Calu3 (cell line): ENCODE results near the gene BCO1. TPM values are rescaled to one million over a fixed set of nuclear protein-coding genes. Genes with fewer than 3 reads are reported as not detected.
"Not testable (repeated sequence)": the region's sequence is repeated elsewhere in the genome, so short reads cannot be mapped to it uniquely, and the experiment has no call there.

ENCODE experiments used
- BruUV-seq: library from RNA; stranded (reverse); fragments of 400-500 nt; replicated peaks from 2 replicates; lab custom pipeline; 2021; lab: Mats Ljungman, UMichigan
- CTCF ChIA-PET: fragments of 300-600 bp; sonication (Branson Sonifier 250); formaldehyde crosslinking; loops from one replicate; lab custom pipeline; 2022; ENCODE audit warnings: antibody characterized with exemption; lab: Charles Lee
- DNase-seq: peaks from one replicate; pipeline ENCODE4 v3.0.0; 2022
- H3K27ac Mint-ChIP-seq: one replicate; pipeline ENCODE4 v1.8.0; 2022; ENCODE audit warnings: mixed read lengths; ENCODE audit not compliant: unreplicated experiment
- H3K27me3 Mint-ChIP-seq: one replicate; pipeline ENCODE4 v1.8.0; 2022; ENCODE audit warnings: mixed read lengths; ENCODE audit not compliant: unreplicated experiment
- H3K36me3 Mint-ChIP-seq: one replicate; pipeline ENCODE4 v1.8.0; 2022; ENCODE audit warnings: mild to moderate bottlenecking, moderate library complexity, mixed read lengths; ENCODE audit not compliant: insufficient read depth, unreplicated experiment
- H3K4me1 Mint-ChIP-seq: one replicate; pipeline ENCODE4 v1.8.0; 2022; ENCODE audit warnings: mild to moderate bottlenecking, low read depth, mixed read lengths; ENCODE audit not compliant: unreplicated experiment
- H3K4me3 Mint-ChIP-seq: one replicate; pipeline ENCODE4 v1.8.0; 2022; ENCODE audit warnings: mild to moderate bottlenecking, low read depth, moderate library complexity, mixed read lengths; ENCODE audit not compliant: unreplicated experiment
- H3K9me3 Mint-ChIP-seq: one replicate; pipeline ENCODE4 v1.8.0; 2022; ENCODE audit warnings: low read depth, mixed read lengths; ENCODE audit not compliant: unreplicated experiment
- CTCF ChIP-seq: fragments of 200-600 bp; IDR thresholded peaks from one replicate; pipeline ENCODE4 v1.8.0; 2022; ENCODE audit warnings: antibody characterized with exemption; ENCODE audit not compliant: unreplicated experiment
- intact Hi-C: fragments of 100-400 bp; cut with micrococcal nuclease; formaldehyde crosslinking; loops from one replicate; pipeline ENCODE4 v1.10.0; 2022; ENCODE audit not compliant: unreplicated experiment
- total RNA-seq: library from RNA; stranded (reverse); gene quantifications from 2 replicates; pipeline ENCODE4 v1.2.3, GENCODE V29; 2022

The BCO1 gene
- total RNA-seq, 1 experiment from 2014 or later = 6.6 TPM

DNA sequence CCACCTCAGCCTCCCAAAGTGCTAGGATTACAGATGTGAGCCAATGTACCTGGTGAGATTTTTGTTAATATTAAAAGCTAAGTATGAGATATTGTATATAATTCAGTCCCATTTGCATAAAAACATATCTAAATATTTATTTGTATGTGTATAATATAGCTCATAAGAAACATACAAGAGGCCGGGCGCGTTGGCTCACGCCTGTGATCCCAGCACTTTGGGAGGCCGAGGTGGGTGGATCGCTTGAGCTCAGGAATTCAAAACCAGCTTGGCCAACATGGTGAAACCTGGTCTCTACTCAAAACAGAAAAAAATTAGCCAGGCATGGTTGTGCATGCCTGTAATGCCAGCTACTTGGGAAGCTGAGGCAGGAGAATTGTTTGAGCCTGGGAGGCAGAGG lies 16.8 kb upstream of the BCO1 start:
- H3K27ac Mint-ChIP-seq = no peak overlapping the region
- no peaks in the 10 kb centered on the region for H3K9me3 Mint-ChIP-seq
- no peaks in the 10 kb centered on the region for H3K36me3 Mint-ChIP-seq
- no peak for TF ChIP-seq CTCF
- intact Hi-C loops = no loop called here
- H3K27me3 Mint-ChIP-seq = no peaks in the 10 kb centered on the region
- no peaks in the 10 kb centered on the region for H3K4me1 Mint-ChIP-seq
- BruUV-seq = no TSS peak
- H3K4me3 Mint-ChIP-seq = no peak overlapping the region
- no peak for DNase-seq
- CTCF ChIA-PET = interaction anchor here (1.0 kb wide), 1 partner anchor 18 kb away, joined by 3 read pairs; no protein-coding TSS in a partner anchor

DNA sequence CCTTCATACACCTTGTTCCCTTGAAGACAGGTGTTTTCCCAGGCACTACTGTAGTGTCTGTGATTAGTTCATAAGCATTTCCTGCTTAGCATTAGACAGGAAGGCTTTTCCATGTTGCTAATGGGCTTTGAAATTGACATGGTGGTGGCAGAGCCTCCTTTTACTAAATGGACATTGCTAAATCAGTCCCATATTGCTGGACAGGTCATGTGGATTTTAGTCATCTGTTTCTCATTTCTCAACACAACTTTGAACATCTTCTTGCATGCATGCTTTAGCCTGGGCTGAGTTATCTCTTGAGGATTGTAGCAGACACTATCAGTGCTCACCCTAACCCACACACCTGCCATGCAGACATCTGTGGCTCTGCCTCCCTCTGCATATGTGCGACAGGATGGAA lies 13.7 kb upstream of the BCO1 start:
- no peaks in the 10 kb centered on the region for H3K36me3 Mint-ChIP-seq
- no peaks in the 10 kb centered on the region for H3K27me3 Mint-ChIP-seq
- intact Hi-C loops = no loop called here
- no peak overlapping the region for H3K27ac Mint-ChIP-seq
- H3K4me3 Mint-ChIP-seq = no peak overlapping the region
- no peak for DNase-seq
- H3K9me3 Mint-ChIP-seq = no peaks in the 10 kb centered on the region
- no peaks in the 10 kb centered on the region for H3K4me1 Mint-ChIP-seq
- BruUV-seq = no TSS peak
- TF ChIP-seq CTCF = no peak
- CTCF ChIA-PET = no interaction called here

- H3K27ac Mint-ChIP-seq, H3K4me1 Mint-ChIP-seq, BruUV-seq, H3K27me3 Mint-ChIP-seq, H3K9me3 Mint-ChIP-seq, H3K4me3 Mint-ChIP-seq, DNase-seq, H3K36me3 Mint-ChIP-seq, intact Hi-C loops: not testable (repeated sequence)
- CTCF ChIA-PET = interaction anchor here (0.6 kb wide), 1 partner anchor 89 kb away, joined by 3 read pairs; the partner anchor contains the start of gene GAN
Measured at GRCh38 chr16:81225697-81226096, 12.8 kb upstream of the BCO1 start.

DNA sequence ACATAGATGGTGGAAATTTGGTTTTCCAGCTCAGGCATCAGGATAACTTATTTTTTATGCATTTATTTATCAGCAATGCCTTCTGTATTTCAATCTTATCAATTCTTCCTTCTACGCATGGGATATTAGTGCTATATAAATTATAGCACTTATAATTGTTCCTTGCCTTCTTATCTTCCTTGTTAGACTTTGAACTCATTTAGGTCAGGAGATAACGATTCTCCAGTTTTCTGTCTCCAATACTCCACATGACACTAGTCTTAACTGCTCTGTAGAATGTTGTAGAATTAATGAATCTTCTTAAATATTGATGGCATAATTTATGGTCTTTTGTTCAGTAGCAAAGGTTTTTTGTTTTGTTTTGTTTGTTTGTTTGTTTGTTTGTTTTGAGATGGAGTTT lies 10.7 kb upstream of the BCO1 start:
- Mint-ChIP-seq H3K27ac (no peak overlapping the region), H3K27me3 (no peaks in the 10 kb centered on the region), H3K4me3 (no peak overlapping the region), H3K4me1 (no peaks in the 10 kb centered on the region), H3K9me3 (no peaks in the 10 kb centered on the region), H3K36me3 (no peaks in the 10 kb centered on the region)
- CTCF ChIA-PET = interaction anchor here (0.6 to 0.7 kb wide), 2 partner anchors 22 to 56 kb away, joined by 3 to 4 read pairs; no protein-coding TSS in a partner anchor
- DNase-seq = no peak
- TF ChIP-seq CTCF = no peak
- intact Hi-C loops = no loop called here
- BruUV-seq = no TSS peak

- intact Hi-C loops = no loop called here
- TF ChIP-seq CTCF = no peak
- no peaks in the 10 kb centered on the region for H3K27me3 Mint-ChIP-seq
- H3K36me3 Mint-ChIP-seq = no peaks in the 10 kb centered on the region
- no TSS peak for BruUV-seq
- DNase-seq = no peak
- CTCF ChIA-PET = interaction anchor here (0.6 kb wide), 1 partner anchor 26 kb away, joined by 3 read pairs; no protein-coding TSS in a partner anchor
- H3K4me3 Mint-ChIP-seq = no peak overlapping the region
- no peak overlapping the region for H3K27ac Mint-ChIP-seq
- H3K4me1 Mint-ChIP-seq = no peaks in the 10 kb centered on the region
- no peaks in the 10 kb centered on the region for H3K9me3 Mint-ChIP-seq
Measured at GRCh38 chr16:81229811-81230210, 8.7 kb upstream of the BCO1 start.
